HepG2 (cell line): ENCODE results near the gene DRAP1. TPM values are rescaled to one million over a fixed set of nuclear protein-coding genes. Genes with fewer than 3 reads are reported as not detected.
A peak's percentile ranks its signal among the peaks of the same experiment; 100 is the strongest.

Source experiments
- ARID4A ChIP-seq: sonication (generic); formaldehyde crosslinking; IDR thresholded peaks from 2 replicates; pipeline ENCODE4 v1.5.0; 2020; ENCODE audit warnings: mild to moderate bottlenecking, missing genetic modification reagents, borderline replicate concordance
- FOXP1 ChIP-seq, 2 experiments: fragments of 450-650 bp in 1 of 2; IDR thresholded peaks; 2 replicates each; pipeline ENCODE4 v1.6.1; 2017 to 2018; ENCODE audit warnings: antibody characterized with exemption in 1 of 2
- GLI4 ChIP-seq: sonication (generic); formaldehyde crosslinking; IDR thresholded peaks from 2 replicates; pipeline ENCODE4 v1.5.1; 2020; ENCODE audit warnings: missing genetic modification reagents, mild to moderate bottlenecking, moderate library complexity, borderline replicate concordance
- MTF1 ChIP-seq: sonication (generic); formaldehyde crosslinking; IDR thresholded peaks from 2 replicates; pipeline ENCODE4 v1.5.0; 2020; ENCODE audit warnings: missing genetic modification reagents
- polyA plus RNA-seq, 8 experiments: library from polyadenylated mRNA; depleted of rRNA in 3 of 8; stranded (reverse) in 7 of 8; unstranded in 1 of 8; fragments of >200 nt; fragmentation: Illumina TruSeq in 4 of 8; extraction: Trizol in 4 of 8; gene quantifications; 2 replicates each; pipeline versions ENCODE4 v1.2.1 to v1.2.3, GENCODE V29; 2011 to 2016; ENCODE audit warnings: low read depth in 4 of 8, missing spikeins in 1 of 8, mixed read lengths in 1 of 8; ENCODE audit not compliant: insufficient read depth in 1 of 8
- total RNA-seq, 5 experiments: library from RNA; depleted of rRNA; stranded (reverse); fragments of >200 nt; fragmentation: Illumina TruSeq; extraction: Trizol; gene quantifications; 2 replicates each; pipeline ENCODE4 v1.2.3, GENCODE V29; 2016; ENCODE audit warnings: low read depth in 1 of 5

The DRAP1 gene
- total and polyA plus RNA-seq, 2 of the 13 experiments (the other 11 are each of a cell fraction or from before 2014, with no cell fraction given) = 46.8 to 52.3 TPM

DNA sequence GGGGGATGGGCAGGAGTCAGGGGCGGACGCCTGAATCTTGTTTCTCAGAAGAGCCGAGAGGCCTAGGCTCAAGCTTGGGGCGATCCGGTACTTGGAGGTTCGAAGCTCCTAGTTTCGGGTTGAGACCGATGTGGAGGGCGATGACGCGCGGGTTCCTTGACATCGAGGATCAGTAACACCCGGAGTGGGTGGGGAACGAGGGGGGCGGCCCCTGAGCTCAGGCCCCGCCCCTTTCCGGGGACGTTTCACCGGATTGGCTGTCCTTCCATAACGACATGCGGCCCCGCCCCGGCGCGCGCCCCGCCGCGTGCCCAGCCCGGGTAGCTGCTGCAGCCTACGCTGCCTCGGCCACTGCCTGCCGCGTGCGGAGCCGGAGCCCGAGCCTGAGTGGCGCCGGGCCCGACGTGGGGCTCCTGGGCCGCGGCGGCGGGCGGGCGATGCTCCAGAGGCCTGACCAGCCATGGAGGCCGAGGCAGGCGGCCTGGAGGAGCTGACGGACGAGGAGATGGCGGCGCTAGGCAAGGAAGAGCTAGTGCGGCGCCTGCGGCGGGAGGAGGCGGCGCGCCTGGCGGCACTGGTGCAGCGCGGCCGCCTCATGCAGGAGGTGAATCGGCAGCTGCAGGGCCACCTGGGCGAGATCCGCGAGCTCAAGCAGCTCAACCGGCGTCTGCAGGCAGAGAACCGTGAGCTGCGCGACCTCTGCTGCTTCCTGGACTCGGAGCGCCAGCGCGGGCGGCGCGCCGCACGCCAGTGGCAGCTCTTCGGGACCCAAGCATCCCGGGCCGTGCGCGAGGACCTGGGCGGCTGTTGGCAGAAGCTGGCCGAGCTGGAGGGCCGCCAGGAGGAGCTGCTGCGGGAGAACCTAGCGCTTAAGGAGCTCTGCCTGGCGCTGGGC is 28.7 kb upstream of the DRAP1 start, which contains the start of gene CCDC85B (continued):
- peak; percentile 76 for TF ChIP-seq ARID4A
- TF ChIP-seq FOXP1 (IDR thresholded peaks at IDR 0.05) = no peak
- no peak for TF ChIP-seq FOXP1 (CRISPR knock-in tag; IDR thresholded peaks at IDR 0.05)
- peak; percentile 82 for TF ChIP-seq MTF1 (CRISPR knock-in tag)
- no peak for TF ChIP-seq GLI4 (CRISPR knock-in tag)
